GM18868 (cell line): ENCODE data around the gene OR2S2.
"Not testable (repeated sequence)": the region's sequence is repeated elsewhere in the genome, so short reads cannot be mapped to it uniquely, and the experiment has no call there.

Experiments
- ATAC-seq: cut with Tn5 transposase; IDR thresholded peaks from one replicate; pipeline ENCODE4 v1.9.1; 2021; ENCODE audit warnings: mild to moderate bottlenecking, moderate library complexity; ENCODE audit not compliant: unreplicated experiment

Gene OR2S2, protein sequence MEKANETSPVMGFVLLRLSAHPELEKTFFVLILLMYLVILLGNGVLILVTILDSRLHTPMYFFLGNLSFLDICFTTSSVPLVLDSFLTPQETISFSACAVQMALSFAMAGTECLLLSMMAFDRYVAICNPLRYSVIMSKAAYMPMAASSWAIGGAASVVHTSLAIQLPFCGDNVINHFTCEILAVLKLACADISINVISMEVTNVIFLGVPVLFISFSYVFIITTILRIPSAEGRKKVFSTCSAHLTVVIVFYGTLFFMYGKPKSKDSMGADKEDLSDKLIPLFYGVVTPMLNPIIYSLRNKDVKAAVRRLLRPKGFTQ

DNA sequence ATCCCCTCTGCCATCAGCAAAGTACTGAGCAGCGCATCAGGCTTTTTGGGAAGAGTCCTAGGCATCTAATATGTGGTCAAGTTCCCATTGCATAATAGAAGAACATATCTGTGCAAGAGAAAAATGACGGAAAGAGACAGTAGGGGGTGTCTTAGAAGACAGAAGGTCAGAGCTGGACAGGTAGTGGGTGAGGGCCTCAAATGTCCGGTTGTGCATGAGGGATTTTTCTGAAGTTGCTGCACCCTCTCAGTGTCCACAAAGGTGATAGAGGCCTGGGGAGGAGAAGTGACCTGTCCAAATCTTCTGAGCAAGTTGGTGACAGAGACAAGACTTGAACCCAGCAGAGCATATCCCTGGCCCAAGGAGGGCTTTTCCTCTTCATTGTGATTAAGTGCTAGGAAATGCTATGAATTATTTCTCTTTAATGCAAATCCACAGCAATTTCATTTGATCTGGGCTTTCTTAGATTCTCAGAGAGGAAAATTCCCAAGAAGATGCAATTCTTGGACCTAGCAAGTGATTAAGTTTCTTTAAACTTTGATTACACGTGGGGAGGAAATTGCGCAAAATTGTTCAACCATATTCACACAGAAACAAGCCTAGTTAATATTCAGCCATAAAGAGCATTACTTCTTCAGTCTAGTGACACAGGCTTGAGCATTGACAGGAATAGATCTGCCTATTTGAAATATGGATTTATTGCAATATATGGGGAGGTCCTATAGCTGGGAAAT is at the start of gene OR2S2:
OR2S2 (minus strand) TSS at position 51 of the 734 bp plus-strand sequence. CDS start 56 bp downstream, outside the sequence.
- ATAC-seq: no peak

DNA sequence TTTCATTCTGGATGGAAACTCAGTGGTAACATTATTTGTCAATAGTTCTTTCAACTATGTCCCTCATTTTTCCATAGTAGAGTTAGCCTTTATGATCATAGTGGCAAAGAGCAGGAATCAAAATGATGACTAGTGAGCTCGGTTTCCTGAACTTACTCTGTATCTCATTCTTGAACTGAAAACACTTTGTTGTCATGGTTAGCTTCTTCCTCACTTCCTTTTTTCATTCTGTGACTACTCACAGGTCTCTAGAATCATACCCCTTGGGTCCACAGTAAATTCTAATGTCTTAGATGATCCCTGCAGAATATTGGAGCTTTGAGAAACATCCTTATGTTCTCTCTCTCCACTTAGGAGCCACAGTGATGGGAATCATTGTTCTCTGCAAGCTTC is 49.4 kb upstream of the OR2S2 start:
- ATAC-seq: peak; percentile 79

DNA sequence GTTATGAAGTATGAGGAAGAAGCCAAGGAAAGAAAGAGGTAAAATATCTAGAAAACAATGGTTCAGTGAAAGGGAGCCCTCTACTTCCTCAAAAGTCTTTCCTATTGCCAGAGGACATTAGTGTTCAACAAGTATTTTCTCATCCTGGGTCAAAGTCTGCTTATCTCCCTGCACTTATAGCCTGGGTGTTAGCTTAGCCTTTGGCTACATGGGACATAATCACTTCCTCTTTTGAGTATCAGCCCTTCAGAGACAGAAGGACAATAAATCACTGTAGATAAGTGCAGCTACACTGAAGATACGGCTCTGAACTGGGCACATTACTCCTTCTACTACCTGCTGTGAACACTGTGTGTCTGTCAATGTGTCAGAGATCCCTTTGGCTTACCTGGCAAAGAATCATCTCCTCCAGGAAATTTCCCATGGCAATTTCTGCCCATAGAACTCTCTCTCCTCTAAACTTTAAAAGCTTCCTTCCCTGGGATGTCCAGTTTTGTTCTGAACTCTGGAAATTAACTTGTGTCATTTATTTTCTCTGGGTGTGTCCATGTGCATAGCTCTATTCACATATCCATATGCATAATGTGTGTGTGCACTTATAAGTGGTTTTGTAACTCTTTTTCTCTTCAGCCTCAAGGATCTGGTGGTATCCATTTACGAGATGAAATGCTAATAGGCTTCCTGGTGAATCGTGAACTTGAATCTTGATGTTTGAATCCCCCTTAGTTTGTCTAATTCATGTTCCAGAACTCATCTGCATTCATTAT is 48.8 kb upstream of the OR2S2 start:
- ATAC-seq: no peak

DNA sequence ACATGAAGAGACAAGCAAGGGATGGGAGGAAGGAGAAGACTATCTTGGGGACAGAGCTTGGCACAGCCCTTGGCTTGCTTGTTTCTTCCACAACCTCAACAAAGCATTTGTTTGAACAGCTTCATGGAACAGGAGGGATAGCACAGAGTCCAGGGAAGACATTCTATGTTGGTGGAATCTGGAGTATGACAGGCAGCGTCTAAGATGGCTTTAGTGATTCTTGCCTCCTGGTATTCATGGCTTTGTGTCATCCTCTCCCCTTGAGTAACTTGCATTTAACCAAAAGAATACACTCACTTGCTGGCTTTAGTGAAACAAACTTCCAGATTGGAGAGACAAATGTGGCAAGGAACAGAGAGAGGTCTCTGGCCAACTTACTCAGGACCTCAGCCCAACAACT is 47.9 kb upstream of the OR2S2 start:
- no peak for ATAC-seq

DNA sequence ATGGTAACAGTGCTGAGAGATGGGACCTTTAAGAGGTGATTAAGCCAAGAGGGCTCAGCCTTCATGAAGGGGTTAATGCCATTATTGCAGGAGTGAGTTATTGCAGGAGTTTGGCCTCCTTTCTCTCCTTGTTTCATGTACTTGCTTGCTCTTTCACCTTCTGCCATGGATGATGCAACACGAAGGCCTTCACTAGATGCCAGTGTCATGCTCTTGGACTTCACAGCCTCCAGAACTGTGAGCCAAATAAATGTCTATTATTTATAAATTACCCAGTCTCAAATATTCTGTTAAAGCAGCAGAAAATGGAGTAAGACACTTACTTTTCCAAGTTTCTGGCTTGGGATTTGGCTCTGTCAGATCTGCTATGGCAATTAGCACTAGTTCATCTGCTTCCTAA is 40.4 kb upstream of the OR2S2 start:
- no peak for ATAC-seq

DNA sequence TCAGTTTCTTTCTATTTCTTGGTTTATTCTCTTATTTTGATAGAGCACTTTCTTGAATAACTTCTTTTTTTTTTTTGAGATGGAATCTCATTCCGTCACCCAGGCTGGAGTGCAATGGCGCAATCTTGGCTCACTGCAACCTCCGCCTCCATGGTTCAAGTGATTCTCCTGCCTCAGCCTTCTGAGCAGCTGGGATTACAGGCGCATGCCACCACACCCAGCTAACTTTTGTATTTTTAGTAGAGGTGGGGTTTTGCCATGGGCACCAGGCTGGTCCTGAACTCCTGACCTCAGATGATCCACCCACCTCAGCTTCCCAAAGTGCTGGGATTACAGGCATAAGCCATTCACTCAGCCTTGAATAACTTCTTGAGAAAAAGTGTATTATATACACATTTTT is 39.1 kb upstream of the OR2S2 start:
- ATAC-seq: not testable (repeated sequence)

DNA sequence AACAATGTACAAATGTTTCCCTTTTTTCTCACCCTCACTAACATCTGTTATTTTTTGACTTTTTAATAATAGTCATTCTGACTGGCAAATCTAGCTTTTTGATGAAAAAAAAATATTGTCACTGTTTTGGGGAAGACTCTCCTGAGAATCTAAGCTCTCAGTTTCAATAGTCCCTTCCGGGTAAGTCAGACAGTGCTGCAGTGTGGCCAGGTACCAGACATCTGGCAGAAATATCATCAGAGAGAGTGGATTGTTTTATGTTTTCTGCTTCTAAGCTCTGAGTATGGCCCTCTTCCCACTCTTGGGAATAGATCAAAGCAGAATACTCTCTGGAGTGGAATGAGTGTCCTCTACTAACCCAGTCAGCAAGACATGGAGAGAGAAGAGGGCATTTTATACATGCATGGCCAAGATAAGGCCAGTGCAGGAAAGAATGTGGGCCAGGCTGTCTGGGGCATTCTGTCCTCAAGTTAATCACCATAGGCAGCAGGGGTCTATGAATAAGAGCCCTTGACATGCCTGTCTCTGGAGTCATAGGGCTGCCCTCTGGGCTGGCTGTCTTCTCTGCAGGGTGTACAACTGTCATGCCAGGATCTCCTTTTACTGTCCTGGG is 38.5 kb upstream of the OR2S2 start:
- ATAC-seq: no peak

DNA sequence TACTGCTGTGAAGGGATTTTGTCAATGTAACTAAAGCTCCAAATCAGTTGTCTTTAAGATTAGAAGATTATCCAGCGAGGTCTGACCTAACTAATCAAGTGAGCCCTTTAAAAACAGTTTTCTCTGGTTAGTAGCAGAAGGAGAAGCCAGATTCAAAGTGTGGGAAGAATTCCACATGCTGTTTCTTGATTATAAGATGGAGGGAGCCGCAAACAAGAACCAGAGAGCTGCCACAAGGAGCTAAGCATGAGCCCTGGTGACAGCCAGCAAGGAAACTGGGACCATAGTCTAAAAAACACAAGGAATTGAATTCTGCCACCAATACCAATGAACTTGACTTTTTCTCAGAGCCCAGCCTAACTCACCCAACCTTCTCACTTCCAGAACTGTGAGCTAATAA is 37.0 kb upstream of the OR2S2 start:
- no peak for ATAC-seq

DNA sequence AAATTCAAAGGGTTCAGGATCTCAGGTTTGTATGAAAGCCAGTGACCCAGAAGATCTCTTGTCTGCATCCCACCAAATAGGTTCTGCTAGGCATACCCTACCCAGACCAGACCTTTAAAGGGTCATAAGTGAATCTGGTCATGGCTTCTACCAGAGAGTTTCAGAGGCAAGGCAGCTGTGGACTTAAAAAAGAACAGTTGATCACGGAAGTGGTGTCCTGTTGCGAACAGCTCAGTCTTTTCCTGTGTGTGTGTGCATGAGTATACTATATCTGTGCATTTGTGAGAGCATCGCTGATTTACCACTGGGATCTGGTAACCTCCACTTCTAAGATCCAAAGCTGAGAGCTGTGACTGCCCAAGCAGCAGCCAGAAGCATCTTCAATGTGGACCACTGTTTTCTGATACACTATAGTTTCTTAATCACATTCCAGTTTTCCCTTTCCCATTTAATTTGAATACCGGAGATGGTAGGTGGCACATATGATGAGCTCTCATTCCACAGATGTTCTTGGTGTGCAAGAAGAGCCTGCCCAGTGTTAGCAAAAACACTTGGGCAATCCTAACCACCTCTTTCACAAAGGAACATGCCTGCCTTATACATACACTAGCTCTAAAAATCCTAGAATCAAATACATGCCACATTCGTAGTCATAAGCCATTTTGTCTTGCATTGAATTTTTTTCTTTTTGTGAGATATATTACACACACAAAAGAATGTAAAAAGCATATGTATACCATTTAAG is 36.2 kb upstream of the OR2S2 start:
- ATAC-seq: no peak

DNA sequence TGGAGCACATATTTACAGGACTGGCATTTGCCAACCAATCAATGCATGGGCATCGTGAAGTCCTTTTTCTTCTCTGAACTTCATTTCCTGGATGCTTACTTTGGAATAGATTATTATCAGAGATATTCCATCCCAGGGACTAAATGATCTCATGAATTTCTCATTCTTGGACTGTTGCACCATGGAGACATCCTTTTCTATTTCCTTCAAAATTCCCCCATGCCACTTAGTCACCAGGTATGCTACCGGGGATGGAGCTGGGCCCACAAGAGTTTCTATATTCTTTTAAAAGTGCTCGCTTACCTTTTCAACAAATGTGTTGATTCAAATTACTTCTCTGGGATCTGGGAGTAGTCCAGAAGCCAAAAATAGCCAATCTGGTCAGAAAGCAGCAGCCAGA is 35.2 kb upstream of the OR2S2 start:
- ATAC-seq: not testable (repeated sequence)

DNA sequence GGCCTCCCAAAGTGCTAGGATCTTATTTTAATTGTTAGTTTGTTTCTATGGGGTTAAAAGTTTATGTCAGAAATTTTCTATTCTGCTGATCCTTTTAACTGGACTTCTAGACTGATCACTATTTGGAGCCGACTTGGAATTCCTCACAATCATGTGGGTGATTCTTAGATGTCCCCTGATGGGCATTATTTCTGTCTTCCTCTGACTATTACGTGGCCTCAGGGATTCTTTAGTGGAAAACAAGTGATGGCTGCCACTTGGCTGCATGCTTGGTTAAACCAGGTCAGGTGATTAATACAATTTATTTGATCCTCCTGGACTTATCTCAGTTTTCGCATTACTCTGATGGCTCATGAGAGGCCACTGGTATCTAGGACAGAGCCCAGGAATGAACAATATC is 32.2 kb upstream of the OR2S2 start:
- no peak for ATAC-seq

DNA sequence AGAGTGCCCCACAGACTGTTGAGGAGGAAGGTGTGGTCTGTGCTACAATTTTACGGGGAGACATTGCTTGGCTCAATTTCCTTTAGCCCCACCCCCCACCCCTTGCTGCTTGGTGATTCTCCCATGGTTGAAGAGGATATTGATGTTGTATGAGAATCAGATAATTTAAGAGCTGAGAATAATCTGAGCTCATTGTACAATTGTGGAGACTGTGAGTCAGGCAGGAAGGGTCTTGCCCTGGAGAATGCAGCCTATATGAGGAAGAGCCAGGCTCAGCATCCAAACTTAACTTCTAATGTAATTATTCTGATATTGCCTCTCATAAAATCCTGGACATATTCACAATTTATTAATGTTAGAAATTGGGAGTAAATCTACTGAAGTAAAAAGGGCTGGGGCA is 26.1 kb upstream of the OR2S2 start:
- ATAC-seq: no peak

DNA sequence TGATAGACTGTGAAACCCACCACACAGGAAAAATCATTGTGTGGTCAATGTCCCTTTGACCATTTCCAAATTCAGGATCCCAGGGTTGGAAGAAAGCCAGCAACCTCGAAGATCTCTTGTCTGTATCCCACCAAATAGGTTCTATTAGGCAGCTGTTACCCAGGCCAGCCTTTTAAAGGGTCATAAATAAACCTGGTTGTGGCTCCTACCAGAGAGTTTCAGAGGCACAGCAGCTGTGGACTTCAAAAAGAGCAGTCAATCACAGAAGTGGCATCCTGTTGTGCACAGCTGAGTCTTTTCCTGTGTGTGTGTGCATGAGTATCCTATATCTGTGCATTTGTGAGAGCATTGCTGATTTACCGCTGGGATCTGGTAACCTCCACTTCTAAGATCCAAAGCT is 23.7 kb upstream of the OR2S2 start:
- no peak for ATAC-seq

DNA sequence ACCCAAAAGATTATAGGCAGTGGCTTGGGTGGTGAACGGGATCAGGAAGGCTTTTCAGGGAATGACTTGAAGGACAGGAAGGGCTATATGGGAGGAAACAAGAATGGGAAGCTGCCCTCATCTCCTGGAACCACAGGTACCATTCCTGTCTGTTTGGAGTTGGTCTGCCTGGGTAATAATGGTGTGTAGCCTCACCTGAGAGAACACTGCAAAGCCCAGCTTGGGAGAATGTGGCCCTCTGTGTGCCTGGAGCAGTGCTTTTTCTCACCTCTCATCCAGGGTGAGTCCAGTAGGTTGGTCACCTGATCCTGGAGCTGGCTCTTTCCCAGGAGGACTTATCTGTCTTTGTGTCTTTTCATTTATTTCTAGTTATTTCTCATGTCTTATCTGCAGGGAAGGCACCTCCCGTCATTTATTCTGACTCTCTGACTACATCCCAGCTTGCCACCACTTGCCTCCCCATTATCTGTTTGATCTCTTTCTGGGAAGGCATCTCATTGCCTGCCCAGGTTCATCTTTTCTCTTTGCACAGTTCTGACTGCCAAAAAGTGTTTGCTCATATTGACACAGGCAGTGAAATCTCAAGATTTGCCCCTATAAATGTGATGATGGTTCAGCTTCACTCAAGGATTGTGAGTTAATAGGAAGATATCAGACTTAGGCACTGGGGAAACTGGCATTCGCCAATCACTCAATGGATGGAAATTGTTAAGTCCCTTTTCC is 22.5 kb upstream of the OR2S2 start:
- ATAC-seq: no peak

DNA sequence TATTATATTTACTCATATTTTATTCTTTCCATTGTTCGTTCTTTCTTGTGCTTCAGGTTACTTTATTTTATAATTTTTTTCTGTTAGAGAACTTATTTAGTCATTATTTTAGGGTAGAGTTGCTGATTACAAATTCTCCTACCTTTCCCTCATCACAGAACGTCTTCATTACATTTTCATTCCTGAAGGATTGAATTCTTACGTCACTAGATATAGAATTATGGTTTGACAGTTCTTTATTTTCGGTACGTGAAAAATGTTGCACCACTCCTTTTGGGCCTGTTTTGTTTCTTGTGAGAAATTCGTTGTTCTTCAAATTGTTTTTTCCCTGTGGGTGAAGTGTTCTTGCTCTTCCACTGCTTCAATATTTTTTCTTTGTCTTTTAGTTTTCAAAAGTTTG is 20.8 kb upstream of the OR2S2 start:
- ATAC-seq: no peak

DNA sequence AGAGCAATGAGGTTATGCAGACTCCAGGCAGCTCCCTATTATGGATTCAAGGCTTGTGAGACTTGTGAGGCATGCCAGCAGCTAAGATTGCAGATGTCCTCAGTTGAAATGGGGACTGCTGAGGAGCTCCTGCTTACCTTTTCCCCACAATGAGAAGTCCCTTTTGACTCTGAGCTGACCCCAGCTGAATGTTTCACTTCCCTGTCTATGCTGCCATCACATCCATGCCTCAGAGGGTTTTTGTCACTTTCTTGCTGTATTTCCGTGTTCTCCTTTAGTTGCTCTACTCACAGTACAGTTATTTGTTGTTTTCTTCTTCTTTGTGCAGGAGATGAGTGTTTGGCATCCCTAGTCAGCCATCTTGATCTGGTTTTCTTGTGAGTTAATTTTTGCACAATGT is 18.8 kb upstream of the OR2S2 start:
- no peak for ATAC-seq

DNA sequence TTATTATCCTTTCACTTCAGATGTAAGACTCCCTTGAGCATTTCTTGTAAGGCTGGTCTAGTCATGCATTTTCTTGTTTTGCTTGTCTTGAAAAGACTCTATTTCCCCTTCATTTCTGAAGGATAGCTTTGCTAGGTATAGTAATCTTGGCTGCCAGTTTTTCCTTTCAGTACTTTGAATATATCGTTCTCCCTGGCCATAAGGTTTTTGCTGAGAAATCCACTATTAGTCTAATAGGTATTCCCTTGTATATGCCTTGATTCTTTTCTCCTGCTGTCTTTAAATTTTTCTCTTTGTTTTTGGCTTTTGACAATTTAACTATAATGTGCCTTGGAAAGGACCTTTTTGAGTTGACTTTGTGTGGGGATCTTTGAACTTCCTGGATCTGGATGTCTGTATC is 16.8 kb upstream of the OR2S2 start:
- ATAC-seq: no peak

DNA sequence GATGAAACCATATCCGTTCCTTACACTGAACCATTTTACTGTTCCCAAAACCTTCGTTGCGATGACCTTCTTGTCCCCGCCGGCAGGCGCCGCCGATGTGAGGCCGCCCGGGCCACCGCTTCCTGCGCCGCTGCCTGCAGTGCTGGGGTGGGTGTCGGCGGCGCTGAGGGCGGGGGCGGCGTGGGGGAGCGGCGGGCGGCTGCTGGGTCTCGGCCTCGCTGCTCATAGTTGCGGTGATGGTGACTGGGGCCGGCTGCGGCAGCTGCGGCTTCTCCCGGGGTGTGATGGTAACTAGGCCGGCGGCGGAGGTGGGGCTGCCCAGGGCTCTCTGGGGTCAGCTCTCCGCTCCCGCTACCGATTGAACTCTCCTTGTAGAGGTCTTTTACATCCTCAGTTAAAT is 14.1 kb upstream of the OR2S2 start:
- ATAC-seq: no peak

DNA sequence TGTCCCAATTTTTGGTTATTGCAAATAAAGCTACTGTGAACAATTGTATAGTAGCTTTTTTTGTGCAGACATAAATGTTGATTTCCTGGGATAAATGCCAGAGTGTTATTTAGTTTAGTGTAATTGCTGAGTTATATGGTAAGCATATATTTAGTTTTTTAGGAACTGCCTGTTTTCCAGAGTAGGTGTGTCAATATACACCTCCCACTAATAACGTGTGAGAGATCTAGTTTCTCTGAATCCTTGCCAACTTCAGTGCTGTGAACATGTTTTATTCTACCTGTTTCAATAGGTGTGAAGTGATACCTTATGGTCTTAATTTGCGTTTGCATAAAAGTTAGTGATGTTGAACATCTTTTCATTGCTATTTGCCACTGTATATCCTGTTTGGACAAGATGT is 9.1 kb upstream of the OR2S2 start:
- no peak for ATAC-seq

DNA sequence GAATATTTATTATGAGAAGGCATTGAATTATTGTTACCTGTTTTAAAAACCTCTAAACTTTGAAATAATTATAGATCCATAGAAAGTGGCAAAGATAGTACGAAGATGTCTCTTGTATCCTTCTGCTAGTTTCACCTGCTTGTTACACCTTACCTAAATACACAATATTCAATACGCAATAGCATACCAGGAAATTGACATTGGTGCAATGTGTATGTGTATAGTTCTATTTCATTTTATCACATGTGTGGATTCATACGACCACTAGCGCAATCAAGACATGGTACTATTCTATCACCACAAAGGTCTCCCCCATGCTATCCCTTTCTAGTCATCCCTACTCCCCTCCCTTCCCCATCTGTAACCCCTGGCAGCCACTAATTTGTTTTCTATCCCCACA is 8.5 kb upstream of the OR2S2 start:
- ATAC-seq: no peak
